HG03060 (cell line): ENCODE results near the gene MAN2B2.
"Not testable (repeated sequence)": the region's sequence is repeated elsewhere in the genome, so short reads cannot be mapped to it uniquely, and the experiment has no call there.

Experiments used
- ATAC-seq: cut with Tn5 transposase; IDR thresholded peaks from one replicate; pipeline ENCODE4 v1.9.1; 2021; ENCODE audit warnings: low read depth, moderate number of reproducible peaks; ENCODE audit not compliant: unreplicated experiment

Gene MAN2B2

GRCh38 chr4:6612961-6613675, 38.1 kb downstream of the MAN2B2 start:
- no peak for ATAC-seq

GRCh38 chr4:6613676-6614651, 39.0 kb downstream of the MAN2B2 start:
- ATAC-seq: no peak

GRCh38 chr4:6614701-6615230, 39.8 kb downstream of the MAN2B2 start:
- no peak for ATAC-seq

GRCh38 chr4:6616087-6616995, 41.4 kb downstream of the MAN2B2 start:
- no peak for ATAC-seq

GRCh38 chr4:6617246-6617645, 42.3 kb downstream of the MAN2B2 start:
- no peak for ATAC-seq

- ATAC-seq: no peak
Observed at GRCh38 chr4:6618386-6619115, 43.6 kb downstream of the MAN2B2 start.

- ATAC-seq: no peak
Observed at GRCh38 chr4:6619116-6619465, 44.1 kb downstream of the MAN2B2 start.

GRCh38 chr4:6619466-6620255, 44.7 kb downstream of the MAN2B2 start:
- no peak for ATAC-seq

- no peak for ATAC-seq
Observed at GRCh38 chr4:6620296-6620695, 45.3 kb downstream of the MAN2B2 start.

GRCh38 chr4:6620891-6621555, 46.0 kb downstream of the MAN2B2 start:
- ATAC-seq: no peak

- ATAC-seq: no peak
Observed at GRCh38 chr4:6621556-6621927, 46.6 kb downstream of the MAN2B2 start.

GRCh38 chr4:6622744-6623143, 47.8 kb downstream of the MAN2B2 start:
- no peak for ATAC-seq

GRCh38 chr4:6625256-6625655, 50.3 kb downstream of the MAN2B2 start:
- no peak for ATAC-seq

GRCh38 chr4:6626066-6626465, 51.1 kb downstream of the MAN2B2 start:
- no peak for ATAC-seq

GRCh38 chr4:6627832-6628231, 52.8 kb downstream of the MAN2B2 start:
- ATAC-seq: no peak

- ATAC-seq: not testable (repeated sequence)
Observed at GRCh38 chr4:6628484-6628883, 53.5 kb downstream of the MAN2B2 start.

GRCh38 chr4:6632125-6632524, 57.1 kb downstream of the MAN2B2 start:
- ATAC-seq: no peak

GRCh38 chr4:6633091-6633906, 58.3 kb downstream of the MAN2B2 start:
- no peak for ATAC-seq
